GM12878 (cell line): ENCODE measurements around the gene MOK. TPM values are rescaled to one million over a fixed set of nuclear protein-coding genes. Genes with fewer than 3 reads are reported as not detected.

ENCODE experiments used
- ATAC-seq: fragments of 200-7000 bp; cut with Tn5 transposase; 3 replicates; pipeline ENCODE4 v1.9.1; 2020; ENCODE audit warnings: mild to moderate bottlenecking, moderate library complexity
- BruUV-seq: library from RNA; stranded (reverse); fragments of 400-500 nt; replicated peaks from 2 replicates; lab custom pipeline; 2021; lab: Mats Ljungman, UMichigan
- CTCF ChIA-PET: fragments of 300-600 bp; sonication (Branson Sonifier 250); formaldehyde crosslinking; extraction: SDS; loops from one replicate; lab custom pipeline; 2021; ENCODE audit warnings: inconsistent platforms; lab: Yijun Ruan, JAX
- POLR2A ChIA-PET: fragments of 350-600 bp; formaldehyde crosslinking; extraction: SDS; loops from one replicate; lab custom pipeline; 2021; ENCODE audit warnings: inconsistent platforms; lab: Charles Lee
- RAD21 ChIA-PET: fragments of 300-600 bp; sonication (Branson Sonifier 250); formaldehyde crosslinking; loops from one replicate; lab custom pipeline; 2023; ENCODE audit warnings: antibody characterized with exemption; ENCODE audit not compliant: unreplicated experiment; lab: Charles Lee
- SMC1A ChIA-PET: fragments of 300-600 bp; sonication (Branson Sonifier 250); formaldehyde crosslinking; loops from one replicate; lab custom pipeline; 2023; ENCODE audit not compliant: unreplicated experiment, uncharacterized antibody; lab: Charles Lee
- DNase-seq: peaks from one replicate; pipeline ENCODE4 v3.0.0-alpha.2; 2011; ENCODE audit warnings: low read depth, low spot score
- FAIRE-seq: peaks from 3 replicates; lab custom pipeline; 2011; peaks lifted over from hg19 to GRCh38; lab: Jason Lieb, UNC
- H2AFZ ChIP-seq: 2 replicates; pipeline ENCODE4 v1.6.0; 2011; ENCODE audit warnings: low read depth, low read length, control low read depth; ENCODE audit not compliant: control insufficient read depth
- H3K27ac ChIP-seq: 2 replicates; pipeline ENCODE4 v1.5.1; 2011; ENCODE audit warnings: control low read depth; ENCODE audit not compliant: control insufficient read depth, insufficient read depth
- H3K27me3 ChIP-seq, 2 experiments: replicated peaks in 1 of 2; 2 replicates each; pipeline versions ENCODE4 v1.6.0 to v1.6.1; 2011; ENCODE audit warnings: low read length in 1 of 2; ENCODE audit not compliant: control insufficient read depth in 2 of 2, insufficient read depth in 2 of 2
- H3K36me3 ChIP-seq, 2 experiments: 2 replicates each; pipeline ENCODE4 v1.5.1; 2011; ENCODE audit warnings: low read length in 1 of 2; ENCODE audit not compliant: control insufficient read depth in 2 of 2, insufficient read depth in 2 of 2
- H3K4me1 ChIP-seq: 2 replicates; pipeline ENCODE4 v1.6.1; 2011; ENCODE audit warnings: mild to moderate bottlenecking, low read length, moderate library complexity, mixed read lengths; ENCODE audit not compliant: control insufficient read depth, insufficient read depth
- H3K4me2 ChIP-seq: 2 replicates; pipeline ENCODE4 v1.6.0; 2011; ENCODE audit warnings: control low read depth; ENCODE audit not compliant: control insufficient read depth, insufficient read depth
- H3K4me3 ChIP-seq: fragments of 200-600 bp; sonication (generic); 2 replicates; pipeline ENCODE4 v1.5.1; 2016
- H3K79me2 ChIP-seq: 2 replicates; pipeline ENCODE4 v1.6.0; 2011; ENCODE audit warnings: low read length; ENCODE audit not compliant: control insufficient read depth, insufficient read depth
- H3K9ac ChIP-seq: 2 replicates; pipeline ENCODE4 v1.8.0; 2011; ENCODE audit warnings: low read length, control low read depth, mixed read lengths; ENCODE audit not compliant: control insufficient read depth, insufficient read depth
- H3K9me3 ChIP-seq: replicated peaks from 3 replicates; pipeline ENCODE4 v1.5.1; 2011; ENCODE audit warnings: mild to moderate bottlenecking, low read length; ENCODE audit not compliant: control insufficient read depth, insufficient read depth
- H4K20me1 ChIP-seq: 2 replicates; pipeline ENCODE4 v1.6.0; 2011; ENCODE audit not compliant: control insufficient read depth, insufficient read depth
- BCL11A ChIP-seq: IDR thresholded peaks from 2 replicates; pipeline ENCODE4 v1.6.1; 2011; ENCODE audit warnings: low read depth, low read length
- BCL3 ChIP-seq: IDR thresholded peaks from 2 replicates; pipeline ENCODE4 v1.6.1; 2011; ENCODE audit warnings: borderline replicate concordance, low read depth, mild to moderate bottlenecking, moderate library complexity, low read length; ENCODE audit not compliant: insufficient read depth, poor library complexity, severe bottlenecking
- CEBPB ChIP-seq, 2 experiments: fragments of 150-350 bp in 1 of 2; IDR thresholded peaks; 2 replicates each; pipeline ENCODE4 v1.6.1; 2012 to 2014; ENCODE audit warnings: low read depth in 2 of 2, low read length in 2 of 2, borderline replicate concordance in 1 of 2, inconsistent platforms in 1 of 2
- CREB1 ChIP-seq: IDR thresholded peaks from 2 replicates; pipeline ENCODE4 v1.6.1; 2012; ENCODE audit warnings: low read depth, mild to moderate bottlenecking, inconsistent platforms
- E2F8 ChIP-seq: fragments of 450-650 bp; IDR thresholded peaks from 2 replicates; pipeline ENCODE4 v1.6.1; 2018; ENCODE audit warnings: mild to moderate bottlenecking, low read depth, moderate library complexity; ENCODE audit not compliant: partially characterized antibody
- HDAC6 ChIP-seq: fragments of 200-600 bp; sonication (generic); IDR thresholded peaks from one replicate; pipeline ENCODE4 v1.8.0; 2017; ENCODE audit warnings: antibody characterized with exemption; ENCODE audit not compliant: unreplicated experiment
- HSF1 ChIP-seq: fragments of 150-350 bp; IDR thresholded peaks from 2 replicates; pipeline ENCODE4 v1.6.1; 2014; ENCODE audit warnings: mild to moderate bottlenecking, low read depth, low read length
- JUND ChIP-seq: IDR thresholded peaks from 2 replicates; pipeline ENCODE4 v1.6.1; 2012; ENCODE audit warnings: low read depth, mild to moderate bottlenecking, low read length, improper control_type of control experiment, moderate library complexity
- KDM1A ChIP-seq: fragments of 200-600 bp; sonication (generic); IDR thresholded peaks from 2 replicates; pipeline ENCODE4 v1.6.1; 2016; ENCODE audit warnings: borderline replicate concordance
- KLF5 ChIP-seq: fragments of 450-650 bp; IDR thresholded peaks from 2 replicates; pipeline ENCODE4 v1.6.1; 2014; ENCODE audit warnings: mild to moderate bottlenecking; ENCODE audit not compliant: partially characterized antibody
- NR2C2 ChIP-seq: IDR thresholded peaks from 2 replicates; pipeline ENCODE4 v1.6.1; 2011; ENCODE audit warnings: borderline replicate concordance, low read depth; ENCODE audit not compliant: control insufficient read depth, insufficient read length
- PAX5 ChIP-seq: IDR thresholded peaks from 2 replicates; pipeline ENCODE4 v1.6.1; 2011; ENCODE audit warnings: low read depth, low read length, borderline replicate concordance
- PML ChIP-seq: IDR thresholded peaks from 2 replicates; pipeline ENCODE4 v1.6.1; 2012; ENCODE audit warnings: low read length, inconsistent platforms
- POLR2A ChIP-seq: IDR thresholded peaks from 2 replicates; pipeline ENCODE4 v1.6.1; 2011; ENCODE audit warnings: low read depth, mild to moderate bottlenecking, low read length
- RBBP5 ChIP-seq: fragments of 200-600 bp; sonication (generic); conservative IDR thresholded peaks from 2 replicates; pipeline ENCODE4 v1.6.1; 2016
- SMAD1 ChIP-seq: fragments of 450-650 bp; IDR thresholded peaks from 2 replicates; pipeline ENCODE4 v1.6.1; 2018; ENCODE audit warnings: mild to moderate bottlenecking, low read depth; ENCODE audit not compliant: partially characterized antibody
- SRF ChIP-seq, 2 experiments: IDR thresholded peaks; 2 replicates each; pipeline ENCODE4 v1.6.1; 2011; ENCODE audit warnings: low read depth in 2 of 2, low read length in 2 of 2, mild to moderate bottlenecking in 1 of 2, moderate library complexity in 1 of 2
- SUPT20H ChIP-seq: IDR thresholded peaks from 2 replicates; pipeline ENCODE4 v1.6.1; 2011; ENCODE audit warnings: low read depth, mild to moderate bottlenecking, low read length, moderate library complexity, borderline replicate concordance; ENCODE audit not compliant: control insufficient read depth
- TCF12 ChIP-seq: IDR thresholded peaks from 2 replicates; pipeline ENCODE4 v1.6.1; 2011; ENCODE audit warnings: low read depth, mild to moderate bottlenecking, low read length
- WGBS: methylation state at CpG from one replicate; pipeline ENCODE4 v1.1.6; 2016; ENCODE audit warnings: low lambda C conversion rate; ENCODE audit not compliant: insufficient replicate concordance, insufficient coverage; ENCODE audit errors: missing lambda C conversion rate; 5-methylcytosine and 5-hydroxymethylcytosine counted together
- in situ Hi-C: fragments of 300-500 bp; cut with MboI; formaldehyde crosslinking; loops from 9 replicates; pipeline ENCODE4 v1.14.3; 2018; ENCODE audit warnings: mixed read lengths
- intact Hi-C: fragments of 100-400 bp; cut with micrococcal nuclease; formaldehyde crosslinking; loops from one replicate; pipeline ENCODE4 v1.14.2; 2022; ENCODE audit not compliant: unreplicated experiment
- polyA plus RNA-seq, 11 experiments: library from polyadenylated mRNA; depleted of rRNA in 4 of 11; unstranded in 6 of 11; stranded (reverse) in 5 of 11; fragments of >200 nt; fragmentation: Nextera tagmentation in 4 of 11; fragmentation: Illumina TruSeq in 1 of 11; extraction: Ambion mirVana in 4 of 11; extraction: Trizol in 1 of 11; gene quantifications; 1 replicate in 1 of 11; 2 replicates in 10 of 11; pipeline versions ENCODE4 v1.2.1 to v1.2.3, GENCODE V29; 2011 to 2016; ENCODE audit warnings: inconsistent platforms in 2 of 11, missing spikeins in 2 of 11, low read depth in 1 of 11
- total RNA-seq, 4 experiments: library from RNA; depleted of rRNA in 3 of 4; stranded (reverse); fragments of >200 nt in 3 of 4; fragmentation: Illumina TruSeq in 1 of 4; extraction: Trizol in 1 of 4; gene quantifications; 2 replicates each; pipeline versions ENCODE4 v1.2.1 to v1.2.3, GENCODE V29; 2013 to 2021
- TF ChIP-seq, protein P1 (sequence below): fragments of 450-650 bp; IDR thresholded peaks from 2 replicates; pipeline ENCODE4 v1.6.1; 2016; ENCODE audit warnings: mild to moderate bottlenecking

The MOK gene
- total and polyA plus RNA-seq, 10 of the 15 experiments (the other 5 are each of a cell fraction or from before 2014, with no cell fraction given): 0.10 to 3.0 (median 1.4) TPM

DNA sequence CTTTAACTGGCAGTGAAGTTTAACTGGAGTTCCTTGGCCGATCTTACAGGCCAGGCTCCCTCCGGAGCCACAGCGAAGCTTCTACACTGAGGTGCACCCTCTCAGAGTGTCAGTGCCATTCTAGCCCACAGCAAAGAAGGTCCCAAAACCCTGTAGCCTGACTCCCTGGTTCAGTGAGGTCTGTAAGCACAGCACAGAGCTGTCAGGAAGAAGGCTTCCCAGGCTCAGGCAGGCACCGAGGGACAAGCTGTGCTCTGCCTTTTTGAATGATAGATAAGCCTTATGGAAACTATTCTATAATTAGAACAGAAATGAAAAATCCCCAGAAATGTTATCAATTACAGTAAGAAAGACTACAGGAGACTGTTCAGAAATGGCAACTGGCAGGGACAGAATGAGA is 40.2 kb downstream of the MOK start:
- H3K27ac ChIP-seq: no peak overlapping the region
- ATAC-seq: no peak
- DNase-seq: no peak
- H3K27me3 ChIP-seq: no peaks in the 10 kb centered on the region
- H3K36me3 ChIP-seq: no peaks in the 10 kb centered on the region
- no peak overlapping the region for H3K4me3 ChIP-seq
- in situ Hi-C loops: no loop called here
- ChIA-PET CTCF (interaction anchor here (1.9 kb wide), 1 partner anchor 27 kb away, joined by 7 read pairs; no protein-coding TSS in a partner anchor), RAD21 (no interaction called here), POLR2A (no interaction called here), SMC1A (no interaction called here)
- H2AFZ ChIP-seq: no peak overlapping the region
- no peaks in the 10 kb centered on the region for H3K79me2 ChIP-seq
- TF ChIP-seq POLR2A (no peak), CEBPB (IDR thresholded peaks at IDR 0.05; ENCODE audit: borderline replicate concordance in 1 of 2, low read depth in 2 of 2, low read length in 2 of 2) (no peak), NR2C2 (no peak), BCL3 (no peak), CREB1 (no peak), HDAC6 (no peak), KLF5 (no peak), BCL11A (no peak), RBBP5 (no peak), PML (no peak), JUND (no peak), TCF12 (no peak), PAX5 (no peak), HSF1 (no peak), E2F8 (no peak), SMAD1 (no peak), SUPT20H (no peak), KDM1A (no peak), SRF (IDR thresholded peaks at IDR 0.05; ENCODE audit: low read depth in 2 of 2, low read length in 2 of 2) (no peak)
- TF ChIP-seq, protein P1, sequence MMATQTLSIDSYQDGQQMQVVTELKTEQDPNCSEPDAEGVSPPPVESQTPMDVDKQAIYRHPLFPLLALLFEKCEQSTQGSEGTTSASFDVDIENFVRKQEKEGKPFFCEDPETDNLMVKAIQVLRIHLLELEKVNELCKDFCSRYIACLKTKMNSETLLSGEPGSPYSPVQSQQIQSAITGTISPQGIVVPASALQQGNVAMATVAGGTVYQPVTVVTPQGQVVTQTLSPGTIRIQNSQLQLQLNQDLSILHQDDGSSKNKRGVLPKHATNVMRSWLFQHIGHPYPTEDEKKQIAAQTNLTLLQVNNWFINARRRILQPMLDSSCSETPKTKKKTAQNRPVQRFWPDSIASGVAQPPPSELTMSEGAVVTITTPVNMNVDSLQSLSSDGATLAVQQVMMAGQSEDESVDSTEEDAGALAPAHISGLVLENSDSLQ: no peak
- no peaks in the 10 kb centered on the region for H4K20me1 ChIP-seq
- WGBS: 44% methylated on average over 4 of the region's 4 CpGs
- no peak overlapping the region for H3K4me2 ChIP-seq
- no peaks in the 10 kb centered on the region for H3K4me1 ChIP-seq
- no peak for FAIRE-seq
- intact Hi-C loops: no loop called here
- no peaks in the 10 kb centered on the region for H3K9me3 ChIP-seq
- BruUV-seq: no TSS peak
- no peak overlapping the region for H3K9ac ChIP-seq
